ENCODE results near the gene CLDN19. TPM values are rescaled to one million over a fixed set of nuclear protein-coding genes. Genes with fewer than 3 reads are reported as not detected.

Gene CLDN19
- total RNA-seq, 1 donor from 2014 or later = not detected

- Histone ChIP-seq H3K4me3 (ENCODE audit: low read depth, low read length) (peak overlapping the region; percentile 89), H3K36me3 (ENCODE audit: control insufficient read depth, insufficient read depth, low read length) (no peaks in the 10 kb centered on the region), H3K27me3 (ENCODE audit: control insufficient read depth, insufficient read depth, low read length) (no peaks in the 10 kb centered on the region)
- no peak for FAIRE-seq
- peak; percentile 50 for TF ChIP-seq CTCF (IDR thresholded peaks at IDR 0.05; ENCODE audit: insufficient read depth, low read length, severe bottlenecking)
- DNase-seq (ENCODE audit: low read depth) = peak; percentile 64
These were observed 26.1 kb upstream of the CLDN19 start for GRCh38 chr1:42765832-42766740.

GRCh38 chr1:42765269-42765668 is 25.2 kb upstream of the CLDN19 start:
- H3K4me3 ChIP-seq (ENCODE audit: low read depth, low read length) = peak overlapping the region; percentile 89
- FAIRE-seq = no peak
- no peak for DNase-seq (ENCODE audit: low read depth)
- H3K36me3 ChIP-seq (ENCODE audit: control insufficient read depth, insufficient read depth, low read length) = no peaks in the 10 kb centered on the region
- H3K27me3 ChIP-seq (ENCODE audit: control insufficient read depth, insufficient read depth, low read length) = no peaks in the 10 kb centered on the region
- TF ChIP-seq CTCF (IDR thresholded peaks at IDR 0.05; ENCODE audit: insufficient read depth, low read length, severe bottlenecking) = no peak

DNA sequence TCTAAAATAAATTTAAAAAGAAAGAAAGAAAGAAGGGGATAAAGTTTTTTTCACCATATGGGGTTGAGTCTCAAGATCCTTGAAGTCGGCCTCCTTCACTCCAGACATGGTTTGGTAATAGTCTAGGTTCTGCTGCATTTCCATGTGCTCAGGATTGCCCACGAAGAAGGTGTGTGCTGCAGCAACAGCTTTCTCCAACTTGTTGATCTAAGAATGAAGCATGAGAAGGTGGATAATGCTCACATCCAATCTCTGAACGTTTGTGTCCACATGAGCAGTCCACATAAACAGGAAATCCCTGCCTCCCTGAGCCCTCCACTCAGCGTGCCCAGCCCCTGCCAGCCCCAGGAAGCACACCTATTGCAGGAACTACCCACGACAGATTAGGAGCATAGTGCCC is 22.2 kb upstream of the CLDN19 start:
- no peaks in the 10 kb centered on the region for H3K27me3 ChIP-seq (ENCODE audit: control insufficient read depth, insufficient read depth, low read length)
- peaks cover 6% of the 10 kb centered on the region for H3K36me3 ChIP-seq (ENCODE audit: control insufficient read depth, insufficient read depth, low read length)
- DNase-seq (ENCODE audit: low read depth) (no peak), FAIRE-seq (no peak)
- TF ChIP-seq CTCF (IDR thresholded peaks at IDR 0.05; ENCODE audit: insufficient read depth, low read length, severe bottlenecking) = no peak
- H3K4me3 ChIP-seq (ENCODE audit: low read depth, low read length) = no peak overlapping the region

GRCh38 chr1:42761567-42761966 is 21.5 kb upstream of the CLDN19 start:
- no peak overlapping the region for H3K4me3 ChIP-seq (ENCODE audit: low read depth, low read length)
- FAIRE-seq (no peak), DNase-seq (ENCODE audit: low read depth) (no peak)
- no peaks in the 10 kb centered on the region for H3K27me3 ChIP-seq (ENCODE audit: control insufficient read depth, insufficient read depth, low read length)
- H3K36me3 ChIP-seq (ENCODE audit: control insufficient read depth, insufficient read depth, low read length) = peaks cover 6% of the 10 kb centered on the region
- TF ChIP-seq CTCF (IDR thresholded peaks at IDR 0.05; ENCODE audit: insufficient read depth, low read length, severe bottlenecking) = no peak

- no peak for DNase-seq (ENCODE audit: low read depth)
- no peak for TF ChIP-seq CTCF (IDR thresholded peaks at IDR 0.05; ENCODE audit: insufficient read depth, low read length, severe bottlenecking)
- H3K27me3 ChIP-seq (ENCODE audit: control insufficient read depth, insufficient read depth, low read length) = no peaks in the 10 kb centered on the region
- no peak for FAIRE-seq
- H3K36me3 ChIP-seq (ENCODE audit: control insufficient read depth, insufficient read depth, low read length) = peaks cover 14% of the 10 kb centered on the region
- no peak overlapping the region for H3K4me3 ChIP-seq (ENCODE audit: low read depth, low read length)
These were observed 19.1 kb upstream of the CLDN19 start for GRCh38 chr1:42759114-42759513.
